ENCODE data around the gene DIO3.
A peak's percentile ranks its signal among the peaks of the same experiment; 100 is the strongest.

Gene DIO3

GRCh38 chr14:101590616-101591015 is 29.3 kb downstream of the DIO3 start:
- DNase-seq (ENCODE audit: low spot score) (peak; percentile 61), ATAC-seq (ENCODE audit: low read depth) (no peak)
- Histone ChIP-seq H3K36me3 (ENCODE audit: low read depth) (no peaks in the 10 kb centered on the region), H3K4me1 (ENCODE audit: insufficient read depth, poor library complexity, severe bottlenecking) (no peaks in the 10 kb centered on the region), H3K4me3 (ENCODE audit: severe bottlenecking) (no peak overlapping the region), H3K27ac (ENCODE audit: poor library complexity, severe bottlenecking) (no peak overlapping the region), H3K27me3 (ENCODE audit: insufficient read depth, poor library complexity, severe bottlenecking) (no peaks in the 10 kb centered on the region), H3K9me3 (ENCODE audit: severe bottlenecking) (no peaks in the 10 kb centered on the region)
- TF ChIP-seq, protein P1, sequence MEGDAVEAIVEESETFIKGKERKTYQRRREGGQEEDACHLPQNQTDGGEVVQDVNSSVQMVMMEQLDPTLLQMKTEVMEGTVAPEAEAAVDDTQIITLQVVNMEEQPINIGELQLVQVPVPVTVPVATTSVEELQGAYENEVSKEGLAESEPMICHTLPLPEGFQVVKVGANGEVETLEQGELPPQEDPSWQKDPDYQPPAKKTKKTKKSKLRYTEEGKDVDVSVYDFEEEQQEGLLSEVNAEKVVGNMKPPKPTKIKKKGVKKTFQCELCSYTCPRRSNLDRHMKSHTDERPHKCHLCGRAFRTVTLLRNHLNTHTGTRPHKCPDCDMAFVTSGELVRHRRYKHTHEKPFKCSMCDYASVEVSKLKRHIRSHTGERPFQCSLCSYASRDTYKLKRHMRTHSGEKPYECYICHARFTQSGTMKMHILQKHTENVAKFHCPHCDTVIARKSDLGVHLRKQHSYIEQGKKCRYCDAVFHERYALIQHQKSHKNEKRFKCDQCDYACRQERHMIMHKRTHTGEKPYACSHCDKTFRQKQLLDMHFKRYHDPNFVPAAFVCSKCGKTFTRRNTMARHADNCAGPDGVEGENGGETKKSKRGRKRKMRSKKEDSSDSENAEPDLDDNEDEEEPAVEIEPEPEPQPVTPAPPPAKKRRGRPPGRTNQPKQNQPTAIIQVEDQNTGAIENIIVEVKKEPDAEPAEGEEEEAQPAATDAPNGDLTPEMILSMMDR (IDR thresholded peaks at IDR 0.05; ENCODE audit: poor library complexity, severe bottlenecking): no peak

GRCh38 chr14:101591121-101591520 is 29.8 kb downstream of the DIO3 start:
- Histone ChIP-seq H3K27ac (ENCODE audit: poor library complexity, severe bottlenecking) (no peak overlapping the region), H3K4me1 (ENCODE audit: insufficient read depth, poor library complexity, severe bottlenecking) (no peaks in the 10 kb centered on the region), H3K36me3 (ENCODE audit: low read depth) (no peaks in the 10 kb centered on the region), H3K27me3 (ENCODE audit: insufficient read depth, poor library complexity, severe bottlenecking) (no peaks in the 10 kb centered on the region), H3K9me3 (ENCODE audit: severe bottlenecking) (no peaks in the 10 kb centered on the region), H3K4me3 (ENCODE audit: severe bottlenecking) (no peak overlapping the region)
- no peak for ATAC-seq (ENCODE audit: low read depth)
- peak; percentile 58 for DNase-seq (ENCODE audit: low spot score)
- TF ChIP-seq, protein P1 (IDR thresholded peaks at IDR 0.05; ENCODE audit: poor library complexity, severe bottlenecking): no peak

DNA sequence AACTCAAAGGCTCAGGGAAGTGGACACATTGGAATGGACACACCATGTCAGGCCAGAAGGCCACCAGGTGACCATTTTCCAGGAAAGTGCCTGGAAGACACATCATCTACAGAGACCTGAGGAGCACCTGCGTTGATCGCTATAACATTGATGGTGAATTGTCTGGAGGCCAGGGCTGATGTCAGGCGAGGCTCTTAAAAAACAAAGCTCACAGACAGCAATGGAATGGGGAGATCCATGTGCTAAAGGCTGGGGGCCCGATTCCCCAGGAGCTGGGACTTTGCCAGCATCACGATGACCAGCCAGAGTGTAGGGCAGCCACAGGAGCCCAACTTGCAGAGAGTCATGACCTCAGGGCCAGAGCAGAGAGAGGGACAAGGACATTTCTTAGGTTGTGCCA is 30.3 kb downstream of the DIO3 start:
- Histone ChIP-seq H3K27me3 (ENCODE audit: insufficient read depth, poor library complexity, severe bottlenecking) (no peaks in the 10 kb centered on the region), H3K36me3 (ENCODE audit: low read depth) (no peaks in the 10 kb centered on the region), H3K4me1 (ENCODE audit: insufficient read depth, poor library complexity, severe bottlenecking) (no peaks in the 10 kb centered on the region), H3K4me3 (ENCODE audit: severe bottlenecking) (no peak overlapping the region), H3K27ac (ENCODE audit: poor library complexity, severe bottlenecking) (no peak overlapping the region), H3K9me3 (ENCODE audit: severe bottlenecking) (no peaks in the 10 kb centered on the region)
- no peak for ATAC-seq (ENCODE audit: low read depth)
- no peak for DNase-seq (ENCODE audit: low spot score)
- TF ChIP-seq, protein P1 (IDR thresholded peaks at IDR 0.05; ENCODE audit: poor library complexity, severe bottlenecking): no peak

DNA sequence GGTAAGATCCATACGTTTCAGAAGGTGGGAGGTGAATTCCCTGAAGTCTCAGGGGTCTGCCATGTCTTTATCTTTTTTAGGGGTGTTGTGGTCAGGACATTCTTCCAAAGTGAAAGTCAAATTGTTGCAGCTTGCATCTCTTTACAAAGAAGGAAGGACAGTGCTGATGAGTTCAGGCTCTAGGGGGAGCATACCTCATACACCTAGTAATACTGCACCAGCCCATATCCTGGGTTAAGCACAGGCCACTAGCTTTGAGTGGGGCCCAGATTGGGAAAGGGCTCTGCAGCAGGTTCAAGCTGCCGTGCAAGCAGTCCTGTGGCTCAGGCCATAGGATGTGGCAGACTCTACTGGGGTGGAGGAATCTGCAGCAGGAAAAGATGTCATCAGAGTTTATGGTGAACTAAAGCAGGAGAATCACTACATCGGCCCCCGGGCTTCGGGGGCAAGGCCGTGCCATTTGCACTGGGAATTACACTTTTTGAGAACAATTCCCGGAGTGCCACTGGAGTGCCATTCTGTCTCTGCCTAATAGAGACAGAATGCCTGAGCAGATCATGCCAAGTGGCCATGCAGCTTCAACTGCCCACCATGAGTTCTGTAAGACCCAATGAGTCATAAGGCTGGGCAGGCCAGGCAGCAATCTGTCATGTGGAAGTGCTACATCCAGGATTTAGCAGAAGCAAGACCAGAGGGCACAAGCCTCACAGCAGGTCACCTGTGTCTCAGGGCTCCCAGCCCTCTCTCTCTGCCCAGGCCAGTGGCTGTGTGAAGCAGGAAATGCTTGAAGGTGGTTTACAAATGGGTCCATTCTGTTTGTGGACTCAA is 32.3 kb downstream of the DIO3 start:
- Histone ChIP-seq H3K27ac (ENCODE audit: poor library complexity, severe bottlenecking) (no peak overlapping the region), H3K36me3 (ENCODE audit: low read depth) (no peaks in the 10 kb centered on the region), H3K9me3 (ENCODE audit: severe bottlenecking) (no peaks in the 10 kb centered on the region), H3K27me3 (ENCODE audit: insufficient read depth, poor library complexity, severe bottlenecking) (no peaks in the 10 kb centered on the region), H3K4me3 (ENCODE audit: severe bottlenecking) (no peak overlapping the region), H3K4me1 (ENCODE audit: insufficient read depth, poor library complexity, severe bottlenecking) (no peaks in the 10 kb centered on the region)
- no peak for DNase-seq (ENCODE audit: low spot score)
- ATAC-seq (ENCODE audit: low read depth): peak; percentile 17; the same call in 1 of the 3 replicates
- TF ChIP-seq, protein P1 (IDR thresholded peaks at IDR 0.05; ENCODE audit: poor library complexity, severe bottlenecking): no peak

DNA sequence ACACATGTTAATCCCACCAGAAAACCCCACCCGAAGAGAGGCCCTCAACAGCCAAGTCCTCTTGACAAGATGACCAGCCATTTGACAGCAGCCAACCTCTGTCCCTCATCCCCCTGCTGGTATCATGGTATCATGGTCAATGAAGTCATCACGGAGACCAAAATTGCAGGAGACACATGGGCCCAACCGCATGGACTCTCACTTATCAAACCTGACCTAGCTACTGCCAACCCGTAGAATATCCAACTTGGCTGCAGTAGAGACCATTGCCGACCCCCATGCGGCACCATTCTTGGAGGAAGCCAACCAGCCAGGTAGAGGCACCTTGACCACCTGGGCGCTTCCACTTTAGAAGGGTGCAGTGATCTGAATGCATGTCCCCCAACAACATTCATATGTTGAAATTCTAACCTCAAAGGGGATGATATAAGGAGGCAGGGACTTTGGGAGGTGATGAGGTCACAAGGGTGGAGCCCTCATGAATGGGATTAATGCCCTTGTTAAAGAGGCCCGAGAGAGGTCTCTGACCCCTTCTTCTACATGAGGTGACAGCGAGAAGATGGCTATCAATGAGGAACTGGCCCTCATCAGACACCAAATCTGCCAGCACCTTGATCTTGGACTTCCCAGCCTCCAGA is 33.3 kb downstream of the DIO3 start:
- no peaks in the 10 kb centered on the region for H3K27me3 ChIP-seq (ENCODE audit: insufficient read depth, poor library complexity, severe bottlenecking)

More for the DNA sequence above, 33.3 kb downstream of the DIO3 start:
- ATAC-seq (ENCODE audit: low read depth) (no peak), DNase-seq (ENCODE audit: low spot score) (no peak)
- Histone ChIP-seq H3K36me3 (ENCODE audit: low read depth) (no peaks in the 10 kb centered on the region), H3K4me3 (ENCODE audit: severe bottlenecking) (no peak overlapping the region), H3K4me1 (ENCODE audit: insufficient read depth, poor library complexity, severe bottlenecking) (no peaks in the 10 kb centered on the region), H3K9me3 (ENCODE audit: severe bottlenecking) (no peaks in the 10 kb centered on the region), H3K27ac (ENCODE audit: poor library complexity, severe bottlenecking) (no peak overlapping the region)
- TF ChIP-seq, protein P1 (IDR thresholded peaks at IDR 0.05; ENCODE audit: poor library complexity, severe bottlenecking): no peak
